ENCODE measurements around the gene PSAT1.

DNA sequence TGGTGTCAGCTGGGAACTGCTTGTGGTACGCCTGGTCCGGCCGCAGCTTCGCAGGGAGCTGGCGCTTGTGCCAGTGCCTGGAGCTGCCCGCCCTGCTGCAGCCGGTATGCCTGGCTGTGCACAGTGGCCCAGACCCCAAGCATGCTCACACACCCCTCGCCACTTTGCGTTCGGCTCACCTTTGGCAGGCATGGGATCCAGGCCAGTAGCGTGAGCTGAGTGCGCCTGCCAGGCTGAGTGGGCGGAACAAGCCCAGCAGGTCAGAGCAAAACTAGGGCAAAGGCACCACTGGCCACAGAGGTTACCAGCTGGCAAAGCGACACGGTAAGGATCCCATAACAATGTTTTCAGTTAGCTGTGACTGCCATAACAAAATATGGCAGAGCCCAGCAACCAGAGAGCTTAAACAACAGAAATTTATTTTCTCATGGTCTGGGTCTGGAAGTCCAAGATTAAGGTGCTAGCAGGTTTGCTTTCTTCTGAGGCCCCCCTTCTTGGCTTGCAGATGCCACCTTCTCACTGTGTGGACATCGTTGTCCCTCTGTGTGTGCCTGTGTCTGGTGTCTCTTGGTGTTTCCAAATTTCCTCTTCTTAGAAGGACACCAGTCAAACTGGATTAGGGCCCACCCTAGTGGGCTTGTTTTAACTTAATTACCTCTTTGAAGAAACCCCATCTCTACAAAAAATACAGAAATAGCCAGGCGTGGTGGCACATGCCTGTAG lies 61.6 kb downstream of the PSAT1 start:
- no peak for TF ChIP-seq CTCF (IDR thresholded peaks at IDR 0.05; ENCODE audit: low read depth, low read length)
- no peak for TF ChIP-seq EZH2phosphoT487 (IDR thresholded peaks at IDR 0.05; ENCODE audit: low read depth)
